B cell (primary cell): ENCODE data around the gene CCDC97. TPM values are rescaled to one million over a fixed set of nuclear protein-coding genes. Genes with fewer than 3 reads are reported as not detected.

ENCODE experiments used
- ATAC-seq: fragments of 200-7000 bp; cut with Tn5 transposase; one replicate; pipeline ENCODE4 v1.10.0; 2021; ENCODE audit warnings: low read depth, mild to moderate bottlenecking, moderate number of reproducible peaks, moderate library complexity
- CTCF ChIA-PET: fragments of 350-600 bp; sonication (Branson Sonifier 250); formaldehyde crosslinking; loops from one replicate; lab custom pipeline; 2021; ENCODE audit warnings: antibody characterized with exemption, inconsistent platforms; lab: Charles Lee
- POLR2A ChIA-PET: fragments of 350-600 bp; sonication (Branson Sonifier 250); formaldehyde crosslinking; loops from one replicate; lab custom pipeline; 2021; ENCODE audit warnings: antibody characterized with exemption; lab: Charles Lee
- DNase-seq: peaks from one replicate; pipeline ENCODE4 v3.0.0; 2013
- H2AFZ ChIP-seq: 2 replicates; pipeline ENCODE4 v1.6.1; 2012; ENCODE audit warnings: mild to moderate bottlenecking, low read depth, low read length; ENCODE audit not compliant: insufficient read depth, poor library complexity, severe bottlenecking
- H3K27ac ChIP-seq, 2 donors: 1 replicate in 1 of 2; 2 replicates in 1 of 2; pipeline ENCODE4 v1.5.1; 2012 to 2013; ENCODE audit warnings: low read length in 2 of 2, mild to moderate bottlenecking in 2 of 2, moderate library complexity in 1 of 2
- H3K27me3 ChIP-seq, 4 experiments: fragments of 200-600 bp in 1 of 4; sonication (generic) in 1 of 4; replicated peaks in 1 of 4; 1 replicate in 2 of 4; 2 replicates in 2 of 4; pipeline versions ENCODE4 v1.6.1 to v1.7.0; 2013 to 2016; ENCODE audit warnings: low read length in 3 of 4, mild to moderate bottlenecking in 2 of 4, mixed read lengths in 1 of 4, moderate library complexity in 1 of 4; ENCODE audit not compliant: insufficient read depth in 4 of 4, control insufficient read depth in 3 of 4; ENCODE audit errors: control extremely low read depth in 1 of 4
- H3K36me3 ChIP-seq, 2 experiments: replicated peaks in 1 of 2; 1 replicate in 1 of 2; 2 replicates in 1 of 2; pipeline versions ENCODE4 v1.6.1 to v1.7.1; 2013; ENCODE audit warnings: low read length in 1 of 2; ENCODE audit not compliant: insufficient read depth in 2 of 2, control insufficient read depth in 1 of 2; ENCODE audit errors: control extremely low read depth in 1 of 2, extremely low read depth in 1 of 2
- H3K4me1 ChIP-seq, 2 donors: fragments of 200-600 bp in 1 of 2; sonication (generic) in 1 of 2; 1 replicate in 1 of 2; 2 replicates in 1 of 2; pipeline versions ENCODE4 v1.5.1 to v1.6.1; 2013 to 2017; ENCODE audit warnings: low read length in 2 of 2; ENCODE audit not compliant: control insufficient read depth in 2 of 2, insufficient read depth in 2 of 2
- H3K4me2 ChIP-seq: replicated peaks from 2 replicates; pipeline ENCODE3; 2012; ENCODE audit warnings: mild to moderate bottlenecking, low read depth, low read length; ENCODE audit not compliant: poor library complexity, severe bottlenecking
- H3K4me3 ChIP-seq, 5 experiments: fragments of 200-600 bp in 1 of 5; sonication (generic) in 1 of 5; 1 replicate in 3 of 5; 2 replicates in 2 of 5; pipeline versions ENCODE4 v1.5.1 to v1.7.0; 2011 to 2016; ENCODE audit warnings: low read length in 4 of 5, mild to moderate bottlenecking in 4 of 5, low read depth in 2 of 5, control low read depth in 1 of 5, moderate library complexity in 1 of 5; ENCODE audit not compliant: insufficient read depth in 1 of 5; ENCODE audit errors: control extremely low read depth in 1 of 5, extremely low read depth in 1 of 5
- H3K79me2 ChIP-seq: fragments of 200-600 bp; sonication (generic); one replicate; pipeline ENCODE4 v1.6.0; 2016; ENCODE audit warnings: low read length; ENCODE audit not compliant: control insufficient read depth, insufficient read depth
- H3K9ac ChIP-seq: fragments of 200-600 bp; sonication (generic); 2 replicates; pipeline ENCODE4 v1.6.1; 2017; ENCODE audit warnings: mild to moderate bottlenecking, low read length, moderate library complexity
- H3K9me3 ChIP-seq, 3 donors: one replicate each; pipeline versions ENCODE4 v1.6.1 to v1.7.1; 2013; ENCODE audit warnings: low read length in 2 of 3; ENCODE audit not compliant: control insufficient read depth in 2 of 3, insufficient read depth in 1 of 3; ENCODE audit errors: control extremely low read depth in 1 of 3
- H4K20me1 ChIP-seq: 2 replicates; pipeline ENCODE4 v1.6.0; 2012; ENCODE audit warnings: mild to moderate bottlenecking, low read length; ENCODE audit not compliant: insufficient read depth, control insufficient read depth, poor library complexity, severe bottlenecking
- H3K27ac Mint-ChIP-seq: one replicate; pipeline ENCODE4 v1.8.0; 2021; ENCODE audit warnings: mixed read lengths
- H3K27me3 Mint-ChIP-seq: one replicate; pipeline ENCODE4 v1.8.0; 2021; ENCODE audit warnings: mixed read lengths
- H3K4me1 Mint-ChIP-seq: one replicate; pipeline ENCODE4 v1.8.0; 2021; ENCODE audit warnings: mixed read lengths
- H3K4me3 Mint-ChIP-seq: one replicate; pipeline ENCODE4 v1.8.0; 2021; ENCODE audit warnings: mixed read lengths
- H3K9me3 Mint-ChIP-seq: one replicate; pipeline ENCODE4 v1.8.0; 2022; ENCODE audit warnings: mixed read lengths; ENCODE audit not compliant: insufficient read depth
- EZH2 ChIP-seq: IDR thresholded peaks from 2 replicates; pipeline ENCODE4 v1.6.1; 2012; ENCODE audit warnings: borderline replicate concordance, low read depth, mild to moderate bottlenecking, moderate library complexity, low read length; ENCODE audit not compliant: insufficient read depth, poor library complexity, severe bottlenecking
- WGBS: methylation state at CpG from one replicate; pipeline ENCODE4 v1.1.5; 2013; ENCODE audit warnings: missing lambda C conversion rate; ENCODE audit not compliant: insufficient coverage; 5-methylcytosine and 5-hydroxymethylcytosine counted together
- intact Hi-C: fragments of 100-400 bp; cut with micrococcal nuclease; formaldehyde crosslinking; loops from one replicate; pipeline ENCODE4 v1.10.0; 2022
- polyA plus RNA-seq: library from polyadenylated mRNA; depleted of rRNA; stranded (reverse); fragments of >200 nt; gene quantifications from 2 replicates; pipeline ENCODE4 v1.2.3, GENCODE V29; 2012
- total RNA-seq, 2 donors: library from RNA; stranded (reverse); fragments of 120-200 nt in 1 of 2; gene quantifications; 1 replicate in 1 of 2; 2 replicates in 1 of 2; pipeline versions ENCODE4 v1.2.3 to v1.2.4, GENCODE V29; 2013 to 2022
- TF ChIP-seq, protein P1 (sequence below): fragments of 200-600 bp; IDR thresholded peaks from one replicate; pipeline ENCODE4 v1.8.0; 2022; ENCODE audit warnings: antibody characterized with exemption, mild to moderate bottlenecking

CCDC97 gene
- total and polyA plus RNA-seq, 2 donors (not counting 1 experiment from before 2014, with no cell fraction given), result 16.3 to 68.3 TPM

DNA sequence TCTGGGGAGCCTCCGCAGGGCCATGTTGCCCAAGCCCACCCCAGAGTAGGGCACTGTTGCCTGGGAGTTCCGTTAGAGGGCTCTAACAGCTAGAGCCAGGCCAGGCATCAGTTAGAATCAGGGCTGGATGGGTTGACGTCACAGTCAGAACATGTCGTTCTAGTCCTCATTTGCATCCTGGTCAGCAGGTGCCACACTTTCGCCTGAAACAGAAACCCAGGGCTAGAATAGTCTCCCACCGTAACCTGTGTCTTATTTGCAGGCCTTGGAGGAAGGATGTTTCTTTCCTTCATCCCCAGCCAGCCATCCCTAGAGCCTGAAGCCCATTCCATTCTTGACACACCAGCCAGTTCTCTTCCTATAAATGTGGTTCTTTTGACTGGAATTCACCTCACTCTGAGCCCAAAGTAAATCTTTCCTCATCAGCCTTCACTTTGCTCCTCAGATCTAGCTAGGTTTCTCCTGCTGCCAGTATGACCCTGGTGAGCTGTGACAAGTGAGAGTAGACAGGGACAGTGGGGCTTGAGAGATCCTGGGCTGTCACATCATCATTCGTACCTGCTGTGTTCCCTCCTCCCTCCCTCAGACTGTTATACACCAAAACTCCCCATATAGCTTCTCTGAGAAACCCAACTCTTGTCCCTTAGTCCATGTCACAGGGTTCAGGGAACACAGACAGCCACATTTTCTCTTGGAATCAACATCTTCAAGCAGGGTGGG, 12.2 kb upstream of the CCDC97 start:
- Histone ChIP-seq H3K27me3 (no peaks in the 10 kb centered on the region), H3K4me2 (peak overlapping the region; percentile 61), H3K79me2 (peaks cover 25% of the 10 kb centered on the region), H2AFZ (no peak overlapping the region), H3K36me3 (peaks cover 2 to 88% of the 10 kb centered on the region in 2 experiments), H4K20me1 (no peaks in the 10 kb centered on the region), H3K4me1 (peaks cover 51 to 59% of the 10 kb centered on the region in 2 donors), H3K9ac (peak overlapping the region; percentile 75), H3K27ac (peak overlapping the region; percentile 83 to 100), H3K9me3 (no peaks in the 10 kb centered on the region), H3K4me3 (peak overlapping the region in 1 of 5 experiments; percentile 11)
- POLR2A ChIA-PET, result interaction anchor here (0.6 to 2.0 kb wide), 5 partner anchors 11 to 1857 kb away, joined by 3 to 15 read pairs (median 5); partner anchors contain the start of gene HNRNPUL1
- Mint-ChIP-seq H3K9me3 (no peaks in the 10 kb centered on the region), H3K27ac (peak overlapping the region; percentile 98), H3K27me3 (no peaks in the 10 kb centered on the region), H3K4me3 (peak overlapping the region; percentile 86), H3K4me1 (peaks cover 67% of the 10 kb centered on the region)
- TF ChIP-seq, protein P1, sequence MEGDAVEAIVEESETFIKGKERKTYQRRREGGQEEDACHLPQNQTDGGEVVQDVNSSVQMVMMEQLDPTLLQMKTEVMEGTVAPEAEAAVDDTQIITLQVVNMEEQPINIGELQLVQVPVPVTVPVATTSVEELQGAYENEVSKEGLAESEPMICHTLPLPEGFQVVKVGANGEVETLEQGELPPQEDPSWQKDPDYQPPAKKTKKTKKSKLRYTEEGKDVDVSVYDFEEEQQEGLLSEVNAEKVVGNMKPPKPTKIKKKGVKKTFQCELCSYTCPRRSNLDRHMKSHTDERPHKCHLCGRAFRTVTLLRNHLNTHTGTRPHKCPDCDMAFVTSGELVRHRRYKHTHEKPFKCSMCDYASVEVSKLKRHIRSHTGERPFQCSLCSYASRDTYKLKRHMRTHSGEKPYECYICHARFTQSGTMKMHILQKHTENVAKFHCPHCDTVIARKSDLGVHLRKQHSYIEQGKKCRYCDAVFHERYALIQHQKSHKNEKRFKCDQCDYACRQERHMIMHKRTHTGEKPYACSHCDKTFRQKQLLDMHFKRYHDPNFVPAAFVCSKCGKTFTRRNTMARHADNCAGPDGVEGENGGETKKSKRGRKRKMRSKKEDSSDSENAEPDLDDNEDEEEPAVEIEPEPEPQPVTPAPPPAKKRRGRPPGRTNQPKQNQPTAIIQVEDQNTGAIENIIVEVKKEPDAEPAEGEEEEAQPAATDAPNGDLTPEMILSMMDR, result peak; percentile 21
- no peak for TF ChIP-seq EZH2
- DNase-seq, result peak; percentile 91
- 47% methylated on average over 5 of the region's 7 CpGs for WGBS
- intact Hi-C loops, result loop anchor here (1.0 to 10.0 kb wide), 4 partner anchors 11 to 893 kb away; partner anchors contain the start of genes HNRNPUL1 and TGFB1
- ATAC-seq, result peak; percentile 86
- CTCF ChIA-PET, result interaction anchor here (0.6 to 3.3 kb wide), 9 partner anchors 8 to 153 kb away, joined by 3 to 41 read pairs (median 5); partner anchors contain the start of gene HNRNPUL1
